ENCODE measurements around the gene HIPK2.

GRCh38 chr7:139769066-139769465 lies 8.7 kb downstream of the HIPK2 start:
- TF ChIP-seq POLR2A (IDR thresholded peaks at IDR 0.05; ENCODE audit: low read depth) (no peak), CTCF (IDR thresholded peaks at IDR 0.05) (no peak)
